ENCODE results near the gene NKAIN1.

The NKAIN1 gene

DNA sequence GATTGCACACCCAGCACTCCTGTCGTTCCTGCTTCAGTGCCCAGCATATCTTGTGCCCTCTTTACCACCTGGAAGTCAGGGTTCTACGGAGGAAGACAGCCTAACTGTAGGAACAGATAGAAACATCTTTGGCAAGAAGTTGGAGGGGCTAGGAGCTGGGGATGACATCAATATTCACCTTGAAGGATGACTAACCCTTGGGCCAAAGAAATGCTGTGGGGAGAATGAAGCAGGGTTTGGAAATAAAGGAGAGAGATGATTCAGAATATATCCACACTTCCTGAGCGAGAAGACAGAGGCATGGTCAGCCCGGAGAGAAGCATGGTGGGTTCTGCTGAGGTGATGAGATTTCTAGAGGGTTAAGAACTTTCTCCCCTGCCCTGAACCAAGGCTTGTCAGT, 4.6 kb upstream of the NKAIN1 start:
- no peak for TF ChIP-seq ZFX (IDR thresholded peaks at IDR 0.05)
- H3K27ac ChIP-seq: no peak overlapping the region

DNA sequence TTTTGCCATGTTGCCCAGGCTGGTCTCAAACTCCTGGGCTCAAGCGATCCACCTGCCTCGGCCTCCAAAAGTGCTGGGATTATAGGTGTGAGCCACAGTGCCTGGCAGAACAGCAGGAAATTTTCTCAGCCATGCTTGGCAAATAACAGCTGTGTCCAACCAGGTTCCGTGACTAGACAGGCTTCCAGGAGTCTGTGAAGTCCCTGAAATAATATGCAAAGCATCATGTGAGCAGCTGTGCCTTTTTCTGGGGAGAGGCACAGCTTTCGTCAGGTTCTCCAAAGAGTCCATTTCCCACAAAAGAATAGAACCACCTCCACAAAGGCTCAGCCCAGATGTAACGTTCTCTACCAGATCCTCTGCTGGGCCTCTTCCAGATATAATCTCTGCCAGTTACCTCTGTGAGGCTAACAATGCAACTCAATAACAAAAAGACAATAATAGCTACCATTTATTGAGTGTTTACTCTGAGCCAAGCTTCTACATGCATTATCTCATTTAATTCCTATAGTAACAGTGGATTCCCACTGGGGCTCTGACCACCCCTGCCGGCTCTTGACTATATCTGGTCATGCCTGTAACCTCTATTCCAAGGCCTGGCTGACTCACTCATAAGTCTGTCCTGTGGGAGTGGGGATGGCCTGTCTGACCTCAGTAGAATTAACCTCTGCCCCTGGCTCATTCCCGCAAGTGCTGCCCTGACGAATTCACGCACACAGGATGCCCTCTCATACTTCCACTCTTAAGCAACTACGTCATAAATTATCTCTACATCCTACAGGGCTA, 4.0 kb upstream of the NKAIN1 start:
- no peak for TF ChIP-seq ZFX (IDR thresholded peaks at IDR 0.05)
- TF ChIP-seq, protein P1, sequence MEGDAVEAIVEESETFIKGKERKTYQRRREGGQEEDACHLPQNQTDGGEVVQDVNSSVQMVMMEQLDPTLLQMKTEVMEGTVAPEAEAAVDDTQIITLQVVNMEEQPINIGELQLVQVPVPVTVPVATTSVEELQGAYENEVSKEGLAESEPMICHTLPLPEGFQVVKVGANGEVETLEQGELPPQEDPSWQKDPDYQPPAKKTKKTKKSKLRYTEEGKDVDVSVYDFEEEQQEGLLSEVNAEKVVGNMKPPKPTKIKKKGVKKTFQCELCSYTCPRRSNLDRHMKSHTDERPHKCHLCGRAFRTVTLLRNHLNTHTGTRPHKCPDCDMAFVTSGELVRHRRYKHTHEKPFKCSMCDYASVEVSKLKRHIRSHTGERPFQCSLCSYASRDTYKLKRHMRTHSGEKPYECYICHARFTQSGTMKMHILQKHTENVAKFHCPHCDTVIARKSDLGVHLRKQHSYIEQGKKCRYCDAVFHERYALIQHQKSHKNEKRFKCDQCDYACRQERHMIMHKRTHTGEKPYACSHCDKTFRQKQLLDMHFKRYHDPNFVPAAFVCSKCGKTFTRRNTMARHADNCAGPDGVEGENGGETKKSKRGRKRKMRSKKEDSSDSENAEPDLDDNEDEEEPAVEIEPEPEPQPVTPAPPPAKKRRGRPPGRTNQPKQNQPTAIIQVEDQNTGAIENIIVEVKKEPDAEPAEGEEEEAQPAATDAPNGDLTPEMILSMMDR (conservative IDR thresholded peaks at IDR 0.05): no peak
- H3K27ac ChIP-seq: no peak overlapping the region

DNA sequence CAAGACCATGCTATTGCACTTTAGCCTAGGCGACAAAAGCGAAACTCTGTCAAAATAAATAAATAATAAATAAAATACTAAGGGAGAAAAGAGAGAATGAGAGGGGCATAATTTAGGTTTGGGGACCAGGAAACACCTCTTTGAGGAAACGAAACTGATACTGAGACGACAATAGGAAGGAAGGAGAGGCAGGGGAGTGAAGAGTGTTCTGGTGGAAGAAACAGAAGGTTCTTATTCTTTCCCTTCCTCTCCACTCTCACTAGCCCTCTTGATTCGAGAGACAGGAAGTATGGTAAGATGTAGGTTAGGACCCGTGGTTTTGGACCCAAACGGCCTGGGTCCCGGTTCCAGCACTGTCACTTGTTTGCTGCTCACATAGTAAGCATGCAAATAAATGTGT, 1.6 kb upstream of the NKAIN1 start:
- H3K27ac ChIP-seq: no peak overlapping the region
- TF ChIP-seq, protein P1 (conservative IDR thresholded peaks at IDR 0.05): no peak
- no peak for TF ChIP-seq ZFX (IDR thresholded peaks at IDR 0.05)

DNA sequence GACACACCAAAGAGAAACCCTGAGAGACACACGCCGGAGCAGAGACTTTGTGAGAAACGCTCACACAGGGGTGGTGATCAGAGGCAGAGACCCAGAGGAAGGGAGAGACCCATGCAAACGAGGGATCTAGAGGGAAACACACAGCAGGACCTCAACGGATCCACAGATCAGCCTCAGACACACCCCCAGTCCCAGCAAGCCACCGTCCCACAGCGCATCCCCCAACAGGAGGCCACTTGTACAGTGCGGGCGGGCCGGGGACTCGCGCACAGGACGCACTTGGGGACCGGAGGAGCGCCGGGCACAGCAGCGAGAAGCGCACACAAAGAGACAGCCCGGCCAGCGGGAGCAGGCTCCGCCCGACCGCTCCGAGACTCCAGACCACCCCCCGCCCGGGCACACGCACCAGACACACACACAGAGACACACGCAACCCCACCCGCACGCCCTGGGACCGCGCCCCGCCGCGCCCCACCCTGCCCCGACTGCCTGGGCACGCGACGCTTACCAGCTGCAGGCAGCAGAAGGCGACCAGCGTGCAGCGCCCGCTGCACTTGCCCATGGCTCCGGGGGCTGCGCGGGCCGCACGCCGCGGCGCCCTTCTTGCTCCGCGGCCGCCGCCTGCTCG, 587 bp downstream of the NKAIN1 start:
- H3K27ac ChIP-seq: no peak overlapping the region
- TF ChIP-seq, protein P1 (conservative IDR thresholded peaks at IDR 0.05): no peak
- no peak for TF ChIP-seq ZFX (IDR thresholded peaks at IDR 0.05)

DNA sequence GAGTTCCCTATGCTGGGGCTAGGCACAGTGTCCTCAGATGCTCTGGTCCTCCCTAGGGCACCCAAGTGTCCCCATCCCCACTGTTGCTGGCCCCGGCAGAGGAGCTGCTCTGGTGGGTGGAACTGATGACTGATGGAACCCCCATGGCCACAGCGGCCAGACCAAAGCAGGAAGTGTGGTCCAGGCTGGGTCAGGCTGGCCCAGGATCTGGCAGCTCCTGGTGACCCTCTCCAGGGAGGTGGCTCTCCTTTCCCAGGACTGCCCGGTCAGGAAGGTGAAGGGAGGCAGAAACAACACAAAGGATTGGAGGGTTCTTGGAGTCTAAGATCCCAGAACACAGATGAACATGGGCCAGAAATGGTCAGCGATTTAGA, 1.1 kb downstream of the NKAIN1 start:
- TF ChIP-seq, protein P1 (conservative IDR thresholded peaks at IDR 0.05): no peak
- TF ChIP-seq ZFX (IDR thresholded peaks at IDR 0.05): no peak
- no peak overlapping the region for H3K27ac ChIP-seq

DNA sequence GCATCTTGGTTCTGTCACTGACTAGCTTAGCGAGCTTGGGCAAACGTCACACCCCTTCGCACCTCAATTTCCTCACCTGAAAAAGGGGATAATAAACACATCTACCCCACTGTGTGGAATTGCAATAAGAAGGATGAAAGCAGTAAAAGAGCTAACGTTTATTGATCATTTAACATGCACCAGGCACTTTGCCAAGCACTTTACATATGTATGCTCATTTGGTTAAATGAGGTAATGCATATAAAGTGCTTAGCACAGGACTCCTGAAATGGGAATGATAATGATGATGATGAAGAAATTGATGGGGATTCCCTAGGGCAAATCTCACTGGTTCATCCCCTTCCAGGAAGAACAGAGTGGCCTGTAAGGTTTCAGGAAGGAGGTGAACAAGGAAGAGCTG, 4.8 kb downstream of the NKAIN1 start:
- TF ChIP-seq, protein P1 (conservative IDR thresholded peaks at IDR 0.05): no peak
- TF ChIP-seq ZFX (IDR thresholded peaks at IDR 0.05): no peak
- H3K27ac ChIP-seq: no peak overlapping the region

DNA sequence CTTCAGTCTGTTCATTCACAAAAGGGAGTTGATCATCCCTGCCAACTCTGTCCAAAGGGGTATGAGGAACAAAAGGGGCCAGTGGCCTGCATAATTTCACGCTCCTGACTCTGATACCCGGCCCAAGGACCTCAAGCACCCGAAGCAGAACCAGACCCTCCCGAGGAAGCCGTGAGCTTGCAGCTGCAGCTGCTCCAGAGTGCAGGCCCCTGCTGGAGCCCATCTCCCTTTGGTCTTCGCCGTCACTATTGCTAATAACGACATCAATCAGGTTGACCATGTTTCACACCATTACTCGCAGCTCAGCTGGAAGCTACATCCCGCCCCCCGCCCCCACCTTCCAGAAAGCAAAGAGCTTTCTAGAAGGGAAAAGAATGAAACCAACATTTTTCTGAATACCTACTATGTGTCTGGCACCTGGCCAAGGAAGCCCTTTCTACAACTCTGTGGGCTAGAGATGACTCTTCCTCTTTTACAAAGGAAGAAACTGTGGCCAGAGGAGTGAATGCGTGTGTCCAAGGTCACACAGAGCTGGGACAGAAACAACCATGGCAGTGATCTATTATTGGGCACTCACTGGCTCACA, 5.5 kb downstream of the NKAIN1 start:
- H3K27ac ChIP-seq: no peak overlapping the region
- TF ChIP-seq, protein P1 (conservative IDR thresholded peaks at IDR 0.05): no peak
- no peak for TF ChIP-seq ZFX (IDR thresholded peaks at IDR 0.05)

Data from C4-2B (cell line).